Fibroblast of the aortic adventitia (primary cell): ENCODE measurements around the gene HOMER2. TPM values are rescaled to one million over a fixed set of nuclear protein-coding genes. Genes with fewer than 3 reads are reported as not detected.
A peak's percentile ranks its signal among the peaks of the same experiment; 100 is the strongest.

Experiments used
- DNase-seq: peaks from one replicate; pipeline ENCODE4 v3.0.0-alpha.2; 2010; ENCODE audit warnings: low read depth
- H3K4me3 ChIP-seq: 2 replicates; pipeline ENCODE4 v1.5.1; 2011; ENCODE audit warnings: low read depth, mild to moderate bottlenecking, control low read depth, low read length, moderate library complexity
- total RNA-seq: library from RNA; depleted of rRNA; stranded (reverse); fragments of >200 nt; gene quantifications from 2 replicates; pipeline ENCODE4 v1.2.3, GENCODE V29; 2012; ENCODE audit warnings: low replicate concordance
- TF ChIP-seq, protein P1 (sequence below): IDR thresholded peaks from 2 replicates; pipeline ENCODE4 v1.5.1; 2011; ENCODE audit warnings: mild to moderate bottlenecking, low read length, control low read depth, inconsistent platforms; ENCODE audit not compliant: insufficient read depth

The HOMER2 gene
- total RNA-seq, 1 donor: 5.4 TPM

DNA sequence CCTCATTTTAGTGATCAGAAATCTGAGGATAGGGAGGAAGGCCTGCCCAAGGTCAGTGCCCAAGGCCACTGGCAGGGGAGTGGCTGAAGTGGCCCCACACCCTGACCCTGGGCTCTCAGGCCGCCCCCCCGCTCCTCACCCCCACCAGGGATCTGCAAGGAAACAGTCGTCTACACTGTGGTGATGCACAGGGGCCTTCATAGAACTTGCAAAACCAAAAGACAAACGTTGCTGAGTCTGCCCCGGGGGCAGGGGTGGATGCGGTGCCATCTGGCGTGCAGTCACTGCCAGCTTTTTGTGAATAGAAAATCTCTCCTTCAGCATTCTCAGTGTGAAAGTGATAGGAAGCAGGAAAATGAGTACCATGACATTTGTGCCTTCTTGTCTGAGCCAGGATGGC, 101.8 kb downstream of the HOMER2 start:
- no peak for DNase-seq
- TF ChIP-seq, protein P1, sequence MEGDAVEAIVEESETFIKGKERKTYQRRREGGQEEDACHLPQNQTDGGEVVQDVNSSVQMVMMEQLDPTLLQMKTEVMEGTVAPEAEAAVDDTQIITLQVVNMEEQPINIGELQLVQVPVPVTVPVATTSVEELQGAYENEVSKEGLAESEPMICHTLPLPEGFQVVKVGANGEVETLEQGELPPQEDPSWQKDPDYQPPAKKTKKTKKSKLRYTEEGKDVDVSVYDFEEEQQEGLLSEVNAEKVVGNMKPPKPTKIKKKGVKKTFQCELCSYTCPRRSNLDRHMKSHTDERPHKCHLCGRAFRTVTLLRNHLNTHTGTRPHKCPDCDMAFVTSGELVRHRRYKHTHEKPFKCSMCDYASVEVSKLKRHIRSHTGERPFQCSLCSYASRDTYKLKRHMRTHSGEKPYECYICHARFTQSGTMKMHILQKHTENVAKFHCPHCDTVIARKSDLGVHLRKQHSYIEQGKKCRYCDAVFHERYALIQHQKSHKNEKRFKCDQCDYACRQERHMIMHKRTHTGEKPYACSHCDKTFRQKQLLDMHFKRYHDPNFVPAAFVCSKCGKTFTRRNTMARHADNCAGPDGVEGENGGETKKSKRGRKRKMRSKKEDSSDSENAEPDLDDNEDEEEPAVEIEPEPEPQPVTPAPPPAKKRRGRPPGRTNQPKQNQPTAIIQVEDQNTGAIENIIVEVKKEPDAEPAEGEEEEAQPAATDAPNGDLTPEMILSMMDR: no peak
- no peak overlapping the region for H3K4me3 ChIP-seq

DNA sequence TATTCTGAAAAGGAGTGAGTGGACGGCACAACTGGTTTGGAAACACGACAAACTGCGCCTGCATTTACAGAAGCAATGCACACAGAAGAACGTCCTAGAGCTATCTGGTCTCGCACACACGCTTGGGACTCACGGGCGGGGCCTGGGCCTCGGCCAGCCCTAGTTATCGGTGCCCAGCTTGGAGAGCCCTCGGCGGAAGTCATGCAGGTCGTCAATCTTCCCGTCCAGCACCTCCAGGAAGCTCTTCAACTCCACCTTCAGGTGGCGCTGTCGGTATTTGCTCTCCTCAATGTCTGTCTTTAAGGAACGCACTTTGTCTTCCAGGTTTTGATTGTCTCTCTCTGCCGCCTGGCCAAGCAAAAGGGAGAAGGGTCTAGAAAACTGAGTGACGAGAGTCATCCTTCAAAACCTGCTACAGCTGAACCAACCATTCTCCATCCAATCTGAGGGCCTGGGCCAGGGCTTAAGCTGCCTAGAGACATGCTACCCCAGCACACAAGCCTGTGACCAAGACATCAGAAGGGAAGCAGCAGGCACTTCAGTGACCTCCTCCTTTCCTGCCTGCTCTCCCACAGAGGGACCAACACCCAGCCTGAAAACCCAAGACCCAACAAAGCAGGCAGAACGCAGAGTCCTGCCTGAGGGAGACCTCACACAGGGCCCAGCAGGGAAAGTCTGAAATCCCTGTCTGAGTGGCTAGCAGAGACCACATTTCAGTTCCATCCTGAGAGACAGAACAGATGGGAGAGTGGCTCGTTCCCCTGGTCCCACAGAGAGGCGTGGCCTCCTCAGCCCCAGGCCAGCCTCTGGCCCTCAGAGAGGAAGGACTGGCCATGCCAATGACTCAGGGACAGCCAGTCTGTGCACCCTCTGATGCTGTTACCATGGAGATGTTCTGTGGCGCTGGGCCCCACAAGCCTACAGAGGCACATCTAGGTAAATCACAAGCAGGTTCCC, 102.7 kb downstream of the HOMER2 start:
- DNase-seq: peak; percentile 88
- TF ChIP-seq, protein P1: peak; percentile 82
- H3K4me3 ChIP-seq: no peak overlapping the region

DNA sequence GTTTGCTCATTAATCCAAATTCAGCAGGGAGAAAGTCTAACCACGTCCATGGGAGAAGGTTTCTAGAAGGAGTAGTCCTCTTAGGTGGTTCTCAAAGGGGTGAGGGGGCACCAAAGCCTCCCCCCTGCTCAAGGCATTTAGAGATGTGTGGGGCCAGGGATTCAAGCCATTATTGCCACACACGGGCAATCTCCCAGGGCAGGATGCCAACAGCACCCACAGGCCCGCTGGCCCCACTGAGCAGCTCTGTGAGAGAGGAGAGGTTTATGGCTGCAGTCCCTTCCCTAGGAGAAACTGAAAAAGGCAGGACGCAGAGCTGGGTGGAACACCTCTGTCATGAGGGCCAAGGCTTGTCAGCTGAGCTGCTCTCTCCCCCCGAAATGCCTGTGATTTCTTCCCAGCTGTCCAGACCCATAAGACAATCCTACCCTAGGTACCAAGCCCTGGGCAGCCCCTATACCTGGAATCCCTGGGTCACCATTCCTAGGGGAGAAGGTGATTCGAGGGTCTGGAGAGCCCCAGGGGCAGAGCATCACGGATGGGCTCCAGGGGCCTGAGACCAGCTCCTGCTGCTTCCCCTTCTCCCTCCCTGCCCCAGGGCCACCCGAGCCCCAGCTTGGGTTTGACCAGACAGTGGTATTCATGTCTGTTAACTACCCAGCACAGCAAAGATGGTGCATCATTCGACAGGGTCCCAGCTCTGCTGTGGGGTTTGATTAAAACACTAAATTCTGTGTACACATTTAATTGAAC, 104.1 kb downstream of the HOMER2 start:
- H3K4me3 ChIP-seq: no peak overlapping the region
- DNase-seq: no peak

DNA sequence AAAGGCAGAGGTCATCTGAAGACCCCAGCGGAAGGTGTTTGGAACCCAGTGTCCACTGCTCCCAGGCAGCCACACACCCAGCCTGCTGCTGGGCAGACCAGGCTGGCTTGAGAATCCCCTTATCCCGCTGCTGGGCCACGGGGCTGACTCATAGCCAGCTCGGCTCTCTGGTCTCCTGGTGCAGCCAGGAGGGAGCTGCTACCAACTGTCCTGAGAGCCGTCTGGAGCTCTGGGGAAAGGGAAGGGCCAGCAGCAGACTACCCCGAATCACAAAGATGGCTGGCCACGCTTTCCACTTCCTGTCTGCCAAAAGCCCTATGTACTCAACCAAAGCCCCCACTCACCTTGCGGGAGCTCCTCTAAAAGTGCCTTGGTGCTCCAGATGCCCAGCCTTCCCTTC, 104.8 kb downstream of the HOMER2 start:
- TF ChIP-seq, protein P1: no peak
- no peak overlapping the region for H3K4me3 ChIP-seq
- DNase-seq: no peak

More for the DNA sequence above, 104.1 kb downstream of the HOMER2 start:
- TF ChIP-seq, protein P1: no peak

DNA sequence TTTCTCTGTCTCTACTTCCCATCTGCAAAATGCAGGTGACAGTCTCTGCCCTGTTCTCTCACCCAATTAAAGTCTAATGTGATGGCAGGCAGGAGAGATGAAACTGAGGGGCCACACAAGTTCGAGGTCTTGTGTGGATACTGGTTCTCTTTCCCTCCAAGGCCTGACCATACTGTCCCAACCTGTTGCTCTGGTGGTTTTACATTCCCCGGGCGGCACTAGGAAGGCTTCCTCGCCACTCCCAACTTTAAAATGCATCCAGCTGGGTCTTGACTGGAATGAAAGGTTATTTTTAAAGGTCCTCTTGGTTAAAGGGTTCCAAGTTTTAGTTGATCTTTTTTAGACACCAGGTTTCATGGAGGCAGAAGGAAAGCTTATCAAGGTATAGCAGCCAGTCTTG, 105.9 kb downstream of the HOMER2 start:
- TF ChIP-seq, protein P1: no peak
- no peak overlapping the region for H3K4me3 ChIP-seq
- DNase-seq: no peak

DNA sequence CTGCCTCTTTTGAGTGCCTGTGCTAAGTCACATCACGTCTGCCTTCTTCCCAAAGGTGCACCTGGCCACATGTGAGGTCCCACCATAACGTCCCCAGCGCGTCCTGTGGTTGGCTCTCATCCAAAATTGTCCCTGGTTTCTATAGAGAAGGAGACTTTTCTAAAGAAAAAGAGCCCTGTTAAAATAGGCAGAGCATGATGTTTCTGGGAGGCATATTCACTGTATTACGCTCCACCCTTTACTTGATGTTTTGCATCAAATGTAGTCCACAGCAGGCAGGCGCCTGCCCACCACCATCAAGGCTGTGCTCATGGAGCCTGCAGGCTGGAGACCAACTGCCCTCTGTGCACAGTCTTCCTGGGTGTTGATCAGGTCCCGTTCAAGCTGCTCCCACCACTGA, 106.8 kb downstream of the HOMER2 start:
- DNase-seq: no peak
- H3K4me3 ChIP-seq: no peak overlapping the region
- TF ChIP-seq, protein P1: no peak
